ENCODE data around the gene MED12.
"Not testable (repeated sequence)": the region's sequence is repeated elsewhere in the genome, so short reads cannot be mapped to it uniquely, and the experiment has no call there.

Gene MED12

DNA sequence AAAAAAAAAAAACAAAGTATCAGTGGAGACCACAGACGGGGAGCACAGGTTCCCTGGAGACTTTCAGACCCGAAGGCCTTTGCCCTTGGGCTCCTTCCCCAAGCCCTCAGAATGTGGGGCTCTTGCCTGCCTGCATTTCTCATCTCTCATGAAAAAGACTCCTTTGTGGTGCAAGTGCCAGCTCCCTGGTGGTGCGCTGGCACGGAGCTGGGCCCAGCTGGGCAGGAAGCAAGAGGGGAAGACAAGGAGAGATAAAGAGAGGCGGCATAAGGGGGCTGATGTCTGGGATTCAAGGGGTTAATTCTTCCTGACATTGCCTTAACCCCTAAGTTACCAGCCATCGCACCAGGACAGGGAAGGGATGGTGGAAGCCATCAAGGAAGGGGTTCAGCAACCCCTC is 48.1 kb downstream of the MED12 start:
- no peak for DNase-seq

DNA sequence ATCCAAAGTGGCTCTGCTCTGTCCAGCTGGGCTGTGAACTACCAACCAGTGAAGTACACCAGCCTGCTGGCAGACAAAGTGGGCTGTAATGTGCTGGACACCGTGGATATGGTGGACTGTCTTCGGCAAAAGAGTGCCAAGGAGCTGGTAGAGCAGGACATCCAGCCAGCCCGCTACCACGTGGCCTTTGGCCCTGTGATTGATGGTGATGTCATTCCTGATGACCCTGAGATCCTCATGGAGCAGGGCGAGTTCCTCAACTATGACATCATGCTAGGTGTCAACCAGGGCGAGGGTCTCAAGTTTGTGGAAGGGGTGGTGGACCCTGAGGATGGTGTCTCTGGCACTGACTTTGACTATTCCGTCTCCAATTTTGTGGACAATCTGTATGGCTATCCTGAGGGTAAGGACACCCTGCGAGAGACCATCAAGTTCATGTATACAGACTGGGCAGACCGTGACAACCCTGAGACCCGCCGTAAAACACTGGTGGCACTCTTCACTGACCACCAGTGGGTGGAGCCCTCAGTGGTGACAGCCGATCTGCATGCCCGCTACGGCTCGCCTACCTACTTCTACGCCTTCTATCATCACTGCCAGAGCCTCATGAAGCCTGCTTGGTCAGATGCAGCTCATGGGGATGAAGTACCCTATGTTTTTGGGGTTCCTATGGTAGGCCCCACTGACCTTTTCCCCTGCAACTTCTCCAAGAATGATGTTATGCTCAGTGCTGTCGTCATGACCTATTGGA is 48.8 kb downstream of the MED12 start:
- DNase-seq, result no peak

DNA sequence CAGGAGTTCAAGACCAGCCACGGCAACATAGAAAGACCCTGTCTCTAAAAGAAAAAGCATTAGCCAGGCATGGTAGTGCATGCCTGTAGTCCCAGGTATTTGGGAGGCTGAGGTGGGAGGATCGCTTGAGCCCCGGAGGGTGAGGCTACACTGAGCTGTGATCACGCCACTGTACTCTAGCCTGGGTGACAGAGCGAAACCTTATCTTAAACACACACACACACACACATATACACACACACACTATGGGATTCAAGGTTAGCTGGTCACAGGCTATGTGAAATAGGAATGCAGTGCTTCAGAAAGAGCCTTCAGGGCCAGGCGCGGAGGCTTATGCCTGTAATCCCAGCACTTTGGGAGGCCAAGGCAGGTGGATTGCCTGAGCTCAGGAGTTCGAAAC is 49.7 kb downstream of the MED12 start:
- DNase-seq, result no peak

DNA sequence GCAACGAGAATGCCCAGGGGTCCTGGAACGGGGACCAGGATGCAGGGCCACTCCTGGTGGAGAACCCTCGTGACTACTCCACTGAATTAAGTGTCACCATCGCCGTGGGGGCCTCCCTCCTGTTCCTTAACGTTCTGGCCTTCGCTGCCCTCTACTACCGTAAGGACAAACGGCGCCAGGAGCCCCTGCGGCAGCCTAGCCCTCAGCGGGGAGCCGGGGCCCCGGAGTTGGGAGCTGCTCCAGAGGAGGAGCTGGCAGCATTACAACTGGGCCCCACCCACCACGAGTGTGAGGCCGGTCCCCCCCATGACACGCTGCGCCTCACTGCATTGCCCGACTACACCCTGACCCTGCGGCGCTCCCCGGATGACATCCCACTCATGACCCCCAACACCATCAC is 51.2 kb downstream of the MED12 start:
- no peak for DNase-seq

DNA sequence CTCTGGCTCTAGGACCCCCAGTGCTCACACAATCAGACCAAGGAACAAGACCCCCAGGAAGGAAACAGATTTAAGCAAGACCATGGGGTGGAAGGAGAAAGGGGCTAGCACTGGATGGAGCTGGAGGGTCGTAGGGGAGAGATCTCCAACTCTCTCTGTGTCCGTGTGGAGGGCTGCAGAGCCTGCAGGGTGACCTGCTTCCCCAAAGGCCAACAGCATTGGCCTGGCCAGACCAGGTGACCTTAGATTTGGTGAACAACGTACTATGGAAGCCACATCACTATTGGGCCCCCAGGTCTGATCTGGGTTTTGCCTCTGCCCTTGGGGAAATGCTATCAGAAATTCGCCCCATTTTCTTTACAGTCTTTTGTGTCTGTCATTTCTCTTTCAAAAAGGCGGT is 52.3 kb downstream of the MED12 start:
- DNase-seq, result no peak

DNA sequence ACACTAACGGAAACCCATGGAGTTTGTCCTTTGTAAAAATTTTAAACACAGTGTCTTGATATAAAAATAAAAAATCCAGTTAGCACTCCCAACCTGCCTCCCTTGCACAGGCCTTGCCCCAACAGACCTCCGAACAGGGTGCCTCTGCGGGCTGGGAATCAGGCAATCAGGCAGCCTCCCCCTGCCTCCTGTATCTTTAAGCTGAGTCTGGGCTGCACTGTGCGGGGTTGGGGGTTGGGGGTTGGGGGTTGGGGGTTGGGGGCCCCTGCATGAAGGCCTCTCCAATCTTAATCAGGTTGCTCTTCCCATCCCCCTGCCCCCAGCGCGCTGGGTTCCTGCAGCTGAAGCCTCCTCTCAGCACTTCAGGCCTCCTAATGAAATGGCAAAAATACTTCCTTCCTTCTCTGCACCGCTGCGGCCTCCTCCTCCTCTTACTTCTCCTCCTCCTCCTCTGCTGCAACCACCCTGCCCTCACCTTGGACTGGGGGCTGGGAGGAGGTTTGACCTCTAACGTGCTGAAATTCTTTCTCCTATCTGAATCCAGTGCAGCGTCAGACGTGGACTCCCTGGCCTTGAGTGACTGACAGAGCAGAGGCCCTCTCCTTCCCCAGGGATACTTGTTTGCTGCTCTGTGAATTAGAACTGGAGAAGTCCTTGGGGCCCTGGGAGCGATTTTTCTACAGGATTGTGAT is 52.9 kb downstream of the MED12 start:
- no peak for DNase-seq

DNA sequence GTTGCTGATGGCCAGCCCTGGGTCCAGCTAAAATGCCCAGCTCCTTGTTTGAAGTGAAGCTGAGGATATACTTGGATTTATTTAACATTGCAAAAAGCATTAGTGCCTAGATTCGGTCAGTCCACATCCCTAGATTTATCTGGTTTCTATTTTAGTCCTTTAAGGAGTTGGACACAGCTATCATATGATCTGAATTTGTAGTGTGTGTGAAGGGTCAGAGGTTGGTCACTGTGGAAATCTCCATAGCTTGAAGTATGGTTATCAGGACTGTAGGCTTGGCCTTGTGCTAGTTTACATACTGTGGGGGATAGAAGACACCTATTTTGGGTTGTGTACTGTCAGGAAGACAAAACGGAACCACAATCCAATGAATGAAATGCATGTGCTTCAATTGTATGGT is 55.0 kb downstream of the MED12 start:
- DNase-seq, result no peak

DNA sequence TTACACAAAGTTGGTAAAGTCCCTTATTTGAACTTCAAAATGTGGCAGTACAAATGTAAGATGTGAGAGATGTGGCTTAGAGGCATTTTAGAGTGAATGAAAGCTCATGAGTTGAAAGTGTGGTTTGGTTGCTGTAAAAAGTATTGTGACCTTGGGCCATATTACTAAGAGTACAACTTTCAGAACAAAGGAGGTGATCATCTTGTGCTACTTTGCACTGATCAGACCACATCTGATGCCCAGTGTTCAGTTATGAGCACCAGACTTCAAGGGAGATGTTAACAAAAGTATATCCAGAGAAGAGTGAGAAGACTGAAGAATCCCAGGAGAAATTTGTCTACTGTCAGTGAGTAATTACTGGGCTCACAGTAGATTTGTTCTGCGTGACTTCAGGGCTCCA is 56.4 kb downstream of the MED12 start:
- no peak for DNase-seq

DNA sequence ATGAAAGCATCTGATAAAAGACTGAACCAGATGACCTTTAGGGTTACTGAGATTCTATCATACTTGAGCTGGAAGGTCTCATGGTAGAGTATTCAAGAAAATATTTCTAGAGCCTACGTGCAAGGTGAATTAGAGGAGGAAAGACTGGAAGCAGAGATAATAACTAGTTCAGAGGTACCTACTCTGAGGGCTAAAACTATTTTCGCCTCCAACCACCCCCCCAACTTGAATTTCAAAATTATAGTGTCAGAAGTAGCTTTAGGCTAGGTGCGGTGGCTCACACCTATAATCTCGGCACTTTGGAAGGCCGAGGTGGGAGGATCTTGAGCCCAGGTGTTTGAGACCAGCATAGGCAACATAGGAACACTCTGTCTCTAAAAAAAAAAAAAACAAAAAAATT is 57.1 kb downstream of the MED12 start:
- DNase-seq, result no peak

DNA sequence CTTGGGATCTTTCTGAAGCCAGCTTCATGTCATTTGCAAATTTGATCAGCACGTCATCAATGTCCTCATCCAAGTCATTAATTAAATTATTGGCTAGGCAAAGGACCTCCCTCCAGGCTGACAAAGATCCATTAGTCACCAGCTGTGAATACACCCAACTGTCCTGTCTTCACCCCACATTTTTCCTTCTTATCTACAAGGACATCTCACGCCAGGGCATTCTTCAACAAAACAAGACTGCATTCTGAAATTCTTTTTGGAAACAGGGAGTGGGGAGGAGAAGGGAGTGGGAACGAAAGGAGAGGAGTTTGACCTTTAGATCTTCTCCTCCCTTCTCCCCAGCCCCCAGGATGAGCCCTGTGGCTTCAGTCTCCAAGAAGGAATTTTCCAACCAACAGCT is 58.9 kb downstream of the MED12 start:
- DNase-seq, result no peak

DNA sequence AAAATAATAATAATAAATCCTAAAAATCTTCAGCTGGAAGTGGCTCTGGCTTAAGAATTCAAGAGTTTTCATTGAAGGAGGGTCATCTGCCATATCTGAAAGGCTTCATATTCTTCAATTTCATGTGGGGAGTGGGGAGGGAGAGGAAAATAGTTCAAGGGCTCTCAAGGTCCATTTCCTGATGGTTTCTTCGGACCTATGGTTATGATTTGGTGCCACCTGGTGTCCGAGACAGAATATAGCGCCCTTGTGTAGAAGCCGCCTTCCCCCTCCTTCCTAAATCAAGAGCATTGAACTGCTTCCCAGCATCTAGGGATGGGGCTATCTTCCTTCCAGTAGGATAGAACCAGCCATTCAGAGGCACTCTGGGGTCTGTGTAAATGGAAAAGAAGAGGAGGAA is 60.5 kb downstream of the MED12 start:
- peak in 1 of 2 donors; percentile 64 for DNase-seq

DNA sequence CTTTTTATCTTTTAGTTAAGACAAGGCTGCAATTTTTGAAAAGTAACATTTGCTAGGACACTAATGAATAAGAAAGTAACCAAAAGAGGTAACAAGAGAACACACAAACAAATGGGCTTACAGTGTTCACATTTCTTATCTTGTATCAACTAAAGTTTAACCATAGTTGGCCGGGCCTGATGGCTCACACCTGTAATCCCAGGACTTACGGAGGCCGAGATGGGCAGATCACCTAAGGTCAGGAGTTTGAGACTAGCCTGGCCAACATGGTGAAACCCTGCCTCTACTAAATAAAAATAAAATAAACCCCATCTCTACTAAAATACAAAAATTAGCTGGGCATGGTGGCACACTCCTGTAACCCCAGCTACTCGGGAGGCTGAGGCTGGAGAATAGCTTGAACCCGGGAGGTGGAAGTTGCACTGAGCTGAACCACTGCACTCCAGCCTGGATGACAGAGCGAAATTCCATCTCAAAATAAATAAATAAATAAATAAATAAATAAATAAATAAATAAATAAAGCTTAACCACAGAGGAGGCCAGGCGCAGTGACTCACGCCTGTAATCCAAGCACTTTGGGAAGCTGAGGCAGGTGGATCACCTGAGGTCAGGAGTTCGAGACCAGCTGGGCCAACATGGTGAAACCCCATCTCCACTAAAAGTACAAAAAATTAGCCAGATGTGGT is 62.3 kb downstream of the MED12 start:
- DNase-seq, result not testable (repeated sequence)

DNA sequence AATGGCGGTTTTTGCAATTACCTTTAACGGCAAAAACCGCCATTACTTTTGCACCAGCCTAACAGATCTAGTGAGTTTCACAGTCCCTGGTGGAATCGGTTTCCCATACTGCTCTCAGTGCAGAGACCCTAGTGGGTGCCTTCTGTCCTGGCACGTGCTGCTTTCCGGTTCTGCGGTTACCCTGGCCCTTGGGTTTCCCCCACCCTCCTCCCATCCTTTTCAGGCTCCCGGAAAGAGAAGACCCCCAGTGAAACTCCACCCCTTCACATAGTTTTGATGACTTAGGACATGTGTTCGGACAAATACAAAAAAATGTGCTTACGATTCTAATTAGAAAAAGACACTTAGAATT is 63.1 kb downstream of the MED12 start:
- peak in 1 of 2 donors; percentile 10 for DNase-seq

DNA sequence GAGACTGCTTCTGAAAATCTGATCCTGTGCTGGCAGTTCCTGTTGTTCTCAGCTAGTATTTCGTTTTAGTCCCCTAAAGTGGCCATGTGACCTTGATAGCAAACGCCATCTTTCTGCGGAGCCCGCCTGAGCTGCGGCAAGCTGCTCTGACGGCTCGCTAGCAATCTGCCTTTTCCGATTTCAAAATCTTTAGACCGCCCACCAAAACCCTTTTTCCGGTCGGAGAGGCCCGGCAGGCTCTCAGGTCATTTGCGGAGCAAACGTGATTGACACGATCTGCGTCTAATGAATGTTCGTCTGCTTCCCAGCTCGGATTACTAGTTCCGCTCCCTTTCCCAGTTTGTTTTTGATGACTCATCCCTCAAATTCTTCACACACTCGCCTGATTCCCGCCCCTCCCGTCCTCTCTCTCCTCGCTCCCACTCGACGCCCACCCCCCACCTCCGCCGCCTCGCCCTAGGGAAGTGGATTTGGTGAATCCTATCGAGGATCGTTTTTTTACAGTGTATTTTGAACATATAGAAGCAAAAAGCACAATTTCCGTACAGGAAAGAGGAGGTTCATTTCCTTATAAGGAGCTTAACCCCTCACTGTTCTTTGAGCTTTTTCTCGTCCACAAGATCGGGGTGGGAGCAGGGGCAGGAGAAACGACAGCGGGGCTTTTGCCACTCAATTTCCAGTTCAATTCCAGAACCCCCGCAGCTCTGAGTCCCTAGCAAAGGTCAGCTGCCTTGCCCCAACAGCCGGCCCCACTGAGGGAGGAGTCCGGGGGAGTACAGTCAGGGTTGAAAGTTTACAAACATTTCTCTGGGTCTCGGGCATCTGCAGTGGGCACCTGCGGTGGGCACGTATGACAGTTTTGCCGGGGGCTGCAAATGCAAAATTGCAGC is 63.8 kb downstream of the MED12 start:
- DNase-seq, result peak; percentile 88 to 94

DNA sequence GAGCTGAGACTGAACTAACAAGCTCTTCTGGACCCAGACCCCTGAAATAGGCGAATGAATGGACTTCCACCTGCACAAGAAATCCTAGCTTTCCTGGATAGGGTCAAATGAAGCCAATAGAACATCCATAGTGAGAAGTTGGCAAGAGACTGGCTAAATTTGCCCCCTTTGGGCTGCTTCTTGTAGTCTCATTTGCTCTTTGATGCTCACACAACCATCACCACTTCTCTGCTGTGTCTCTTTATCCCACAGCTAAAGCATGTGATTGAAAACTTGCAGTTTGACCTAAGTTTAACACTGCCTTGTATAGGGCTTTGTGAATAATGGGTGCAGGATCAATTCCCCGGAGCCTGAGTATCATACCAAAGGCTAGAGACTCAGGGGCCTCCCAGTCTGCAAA is 64.5 kb downstream of the MED12 start:
- no peak for DNase-seq

DNA sequence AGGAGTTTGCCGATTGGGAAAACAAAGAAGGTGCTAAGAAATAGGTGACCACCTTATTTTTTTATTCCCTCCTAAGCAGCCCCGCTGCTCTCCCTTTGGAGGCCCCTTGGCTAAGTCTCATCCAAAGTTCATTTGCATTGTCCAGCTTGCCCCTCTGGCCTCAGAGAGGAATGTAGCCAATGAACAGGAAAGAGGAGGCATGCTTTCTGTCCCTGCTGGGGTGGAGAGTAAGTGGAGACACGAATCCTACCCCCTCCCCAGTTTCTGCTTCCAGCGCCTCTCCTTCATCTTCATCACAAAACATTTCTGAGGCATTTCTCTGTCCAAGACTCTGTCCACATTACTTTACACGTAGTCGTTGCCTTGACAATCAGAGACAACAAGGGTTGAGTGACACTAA is 64.9 kb downstream of the MED12 start:
- DNase-seq, result no peak

DNA sequence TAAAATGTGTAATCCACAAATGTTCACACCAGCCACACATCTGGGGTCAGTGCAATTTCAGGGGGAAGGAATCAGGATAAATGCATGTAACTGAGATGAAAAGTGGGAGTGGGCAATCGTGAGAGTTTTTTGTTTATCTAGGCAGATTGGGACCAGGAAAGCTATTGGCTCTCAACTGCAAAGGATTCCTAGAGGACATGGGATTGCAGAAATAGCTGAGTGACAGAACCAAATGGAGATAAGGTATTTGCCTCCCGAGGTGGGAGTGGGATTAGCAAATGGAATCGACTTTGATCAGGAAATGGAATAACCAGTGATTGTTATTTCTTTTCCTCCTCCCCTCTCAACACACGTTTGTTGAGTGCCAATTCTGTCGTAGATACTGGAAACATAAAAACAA is 65.7 kb downstream of the MED12 start:
- DNase-seq, result no peak

DNA sequence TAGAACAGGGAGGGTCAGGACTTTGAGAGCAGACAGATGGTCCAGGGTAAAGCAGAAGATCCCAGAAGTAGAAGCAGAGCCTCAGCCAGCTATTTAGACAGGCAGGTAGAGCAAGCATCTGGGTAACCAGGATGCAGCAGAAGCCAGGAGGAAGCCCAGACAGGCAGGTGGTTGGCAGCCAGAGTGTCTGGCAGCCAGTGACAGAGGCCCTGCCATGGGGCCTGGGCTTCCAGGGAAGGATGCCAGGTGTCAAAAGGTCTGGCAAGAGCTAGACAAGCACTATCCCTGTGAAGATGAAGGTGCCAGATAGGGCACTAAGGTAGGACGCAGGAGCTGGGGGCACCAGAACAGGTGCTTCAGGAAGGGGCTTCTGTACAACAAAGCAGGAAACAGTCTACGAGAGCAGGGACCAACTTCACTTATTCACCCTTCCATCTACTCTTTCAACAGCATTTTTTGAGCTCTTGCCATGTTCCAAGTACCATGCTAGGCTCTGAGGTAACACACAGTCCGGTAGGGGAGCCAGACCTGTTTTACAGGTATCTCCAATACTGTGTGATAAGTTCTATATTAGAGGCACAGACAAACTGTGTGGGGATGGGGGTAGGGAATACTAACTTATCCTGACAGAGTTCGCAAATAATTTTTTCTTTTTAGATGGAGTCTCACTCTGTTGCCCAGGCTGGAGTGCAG is 66.6 kb downstream of the MED12 start:
- DNase-seq, result no peak

DNA sequence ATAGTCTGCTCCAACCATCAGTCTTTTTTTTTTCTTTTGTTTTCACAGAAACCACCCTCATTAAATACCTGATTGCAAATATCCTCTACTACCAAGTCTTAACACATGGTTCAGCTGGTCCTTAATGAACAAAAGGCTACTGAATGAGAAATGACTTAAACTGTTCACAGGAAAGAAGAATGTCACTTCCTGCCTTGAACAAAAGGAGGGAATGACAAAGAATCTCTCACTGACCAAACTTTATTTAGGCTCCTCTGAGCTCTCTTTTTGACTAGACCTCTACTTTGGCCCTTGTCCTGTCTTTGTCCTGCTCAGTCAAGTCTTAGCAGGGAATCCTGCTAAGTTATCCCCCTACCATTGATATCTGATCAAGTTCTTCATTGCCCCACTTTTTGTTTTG is 72.9 kb downstream of the MED12 start:
- no peak for DNase-seq

All from inflammatory macrophage treated with lipopolysaccharide for 1 hour (primary cell).